ENCODE data around the gene POMT2. TPM values are rescaled to one million over a fixed set of nuclear protein-coding genes. Genes with fewer than 3 reads are reported as not detected.
"Not testable (repeated sequence)": the region's sequence is repeated elsewhere in the genome, so short reads cannot be mapped to it uniquely, and the experiment has no call there.

POMT2 gene
- total RNA-seq, 2 experiments from 2014 or later: 11.9 to 13.8 TPM

DNA sequence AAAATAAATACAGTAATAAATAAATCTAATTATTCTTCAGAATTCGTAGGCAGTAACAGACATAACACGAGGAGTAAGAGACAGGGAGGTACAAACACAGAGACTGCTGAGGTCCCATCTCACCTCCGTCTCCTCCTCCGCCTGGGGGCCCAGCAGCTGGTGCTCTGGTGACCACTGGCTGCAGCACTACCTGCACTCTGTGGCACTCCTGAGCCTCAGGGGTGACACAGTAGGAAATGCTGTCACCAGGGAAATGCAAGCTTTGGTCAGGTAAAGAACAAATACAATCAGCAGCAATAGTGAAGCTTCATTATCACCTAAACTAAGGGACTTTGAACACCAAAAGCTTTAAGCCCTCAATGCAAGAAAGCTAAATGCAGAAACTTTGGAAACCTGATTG lies 19.7 kb upstream of the POMT2 start:
- Mint-ChIP-seq H3K36me3 (ENCODE audit: low read depth) (peaks cover 26% of the 10 kb centered on the region), H3K27ac (no peak overlapping the region), H3K4me1 (peaks cover 5% of the 10 kb centered on the region), H3K27me3 (no peaks in the 10 kb centered on the region), H3K9me3 (no peaks in the 10 kb centered on the region), H3K4me3 (no peak overlapping the region)
- ChIA-PET CTCF (no interaction called here), POLR2A (no interaction called here)
- no peak for DNase-seq

DNA sequence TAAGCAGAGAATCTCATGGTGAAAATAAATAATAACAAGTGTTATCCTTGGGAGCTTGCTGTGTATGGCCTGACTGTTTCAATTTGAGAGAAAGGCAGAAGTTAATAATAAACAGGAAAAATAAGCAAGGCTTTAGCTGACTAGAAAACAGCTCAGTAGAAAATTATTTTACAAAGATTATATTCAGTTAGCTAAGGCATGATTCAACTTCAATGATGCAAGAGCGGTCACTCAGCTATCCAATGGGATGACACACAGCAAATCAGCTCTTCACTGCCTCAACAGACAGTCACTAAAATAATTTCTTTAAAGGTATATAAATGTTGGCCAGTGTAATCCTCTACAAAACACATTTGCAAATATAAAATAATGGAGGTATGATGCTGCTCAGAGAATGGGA lies 18.7 kb upstream of the POMT2 start:
- Mint-ChIP-seq H3K36me3 (ENCODE audit: low read depth) (peaks cover 26% of the 10 kb centered on the region), H3K9me3 (no peaks in the 10 kb centered on the region), H3K4me3 (no peak overlapping the region), H3K27ac (no peak overlapping the region), H3K4me1 (peaks cover 5% of the 10 kb centered on the region), H3K27me3 (no peaks in the 10 kb centered on the region)
- ChIA-PET CTCF (interaction anchor here (0.8 to 1.1 kb wide), 2 partner anchors 8 to 42 kb away, joined by 3 read pairs; no protein-coding TSS in a partner anchor), POLR2A (no interaction called here)
- no peak for DNase-seq

DNA sequence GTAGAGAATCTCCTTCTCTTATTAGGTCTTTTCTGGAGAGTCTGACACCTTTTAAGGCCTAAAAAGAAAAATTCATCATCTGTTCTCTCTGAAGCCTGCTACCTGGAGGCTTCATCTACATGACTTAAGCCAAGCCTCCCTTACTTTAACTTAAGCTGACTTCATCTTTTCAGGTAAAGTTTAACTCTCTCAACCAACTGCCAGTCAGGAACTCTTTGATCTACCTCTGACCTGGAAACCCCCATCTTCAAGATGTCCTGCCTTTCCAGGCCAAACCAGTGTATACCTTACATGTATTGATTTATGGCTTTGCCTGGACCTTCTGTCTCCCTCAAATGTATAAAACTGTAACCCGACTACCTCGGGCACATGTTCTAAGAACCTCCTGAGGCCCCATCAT lies 17.6 kb upstream of the POMT2 start:
- Mint-ChIP-seq H3K4me1 (peaks cover 5% of the 10 kb centered on the region), H3K27me3 (no peaks in the 10 kb centered on the region), H3K4me3 (no peak overlapping the region), H3K27ac (no peak overlapping the region), H3K9me3 (no peaks in the 10 kb centered on the region), H3K36me3 (ENCODE audit: low read depth) (peaks cover 24% of the 10 kb centered on the region)
- POLR2A ChIA-PET: no interaction called here
- CTCF ChIA-PET: no interaction called here
- no peak for DNase-seq

DNA sequence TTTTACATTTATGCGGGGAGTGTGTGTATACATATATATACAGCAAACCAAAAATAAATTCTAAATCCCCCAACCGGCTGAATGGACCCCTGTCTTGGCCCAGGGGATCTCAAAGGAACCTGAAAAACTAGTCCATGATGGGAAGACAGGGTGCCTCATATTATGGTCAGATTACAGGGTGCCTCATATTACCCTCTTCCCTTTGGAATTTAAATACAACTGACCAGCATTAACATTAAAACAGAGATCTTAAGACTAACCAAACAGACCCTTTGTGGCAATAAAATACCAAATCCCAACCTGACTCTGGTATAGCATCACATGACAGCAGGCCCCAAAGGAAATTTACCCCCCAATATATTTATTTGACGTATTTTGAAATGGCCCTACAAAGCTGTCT lies 17.2 kb upstream of the POMT2 start:
- Mint-ChIP-seq H3K36me3 (ENCODE audit: low read depth) (peaks cover 22% of the 10 kb centered on the region), H3K27ac (no peak overlapping the region), H3K27me3 (no peaks in the 10 kb centered on the region), H3K4me3 (no peak overlapping the region), H3K9me3 (no peaks in the 10 kb centered on the region), H3K4me1 (peaks cover 5% of the 10 kb centered on the region)
- no peak for DNase-seq
- POLR2A ChIA-PET: no interaction called here
- CTCF ChIA-PET: no interaction called here

DNA sequence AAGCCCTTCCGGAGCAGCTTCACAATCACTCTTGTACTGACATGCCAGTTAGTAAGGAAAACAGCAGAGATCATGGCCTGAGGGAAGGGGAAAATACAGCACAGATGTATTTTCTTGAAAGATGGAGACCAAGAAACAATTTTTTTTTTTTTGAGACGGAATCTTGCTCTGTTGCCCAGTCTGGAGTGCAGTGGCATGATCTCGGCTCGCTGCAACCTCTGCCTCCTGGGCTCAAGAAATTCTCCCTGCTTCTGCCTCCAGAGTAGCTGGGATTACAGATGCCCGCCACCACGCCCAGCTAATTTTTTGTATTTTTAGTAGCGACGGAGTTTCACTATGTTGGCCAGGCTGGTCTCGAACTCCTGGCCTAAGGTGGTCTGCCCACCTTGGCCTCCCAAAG lies 16.6 kb upstream of the POMT2 start:
- H3K4me1 Mint-ChIP-seq, H3K4me3 Mint-ChIP-seq, H3K27me3 Mint-ChIP-seq, H3K9me3 Mint-ChIP-seq, H3K27ac Mint-ChIP-seq, DNase-seq: not testable (repeated sequence)
- peaks cover 22% of the 10 kb centered on the region for H3K36me3 Mint-ChIP-seq (ENCODE audit: low read depth)
- POLR2A ChIA-PET: interaction anchor here (0.6 kb wide), 1 partner anchor 645 kb away, joined by 11 read pairs; no protein-coding TSS in a partner anchor
- CTCF ChIA-PET: interaction anchor here (1.9 kb wide), 1 partner anchor 22 kb away, joined by 6 read pairs; no protein-coding TSS in a partner anchor

DNA sequence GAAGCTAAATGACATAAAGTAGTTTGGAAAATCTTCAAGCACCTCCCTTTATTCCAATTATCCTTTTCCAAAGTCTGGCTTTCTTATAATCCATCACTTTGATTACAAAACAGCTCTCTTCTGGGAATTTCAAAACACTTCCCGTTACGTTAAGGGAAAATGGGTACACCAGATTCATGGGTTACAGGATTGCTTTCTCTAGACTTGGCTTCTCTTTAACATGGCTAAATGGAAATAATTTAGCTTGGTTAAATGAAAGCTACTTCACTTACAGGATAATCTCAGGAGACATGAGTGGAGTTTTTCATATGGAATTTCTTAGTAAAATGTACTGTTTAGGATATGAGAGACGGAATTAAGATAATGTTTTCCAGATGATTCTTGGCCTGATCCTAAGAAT lies 14.9 kb upstream of the POMT2 start:
- no peak overlapping the region for H3K4me3 Mint-ChIP-seq
- POLR2A ChIA-PET: no interaction called here

DNA sequence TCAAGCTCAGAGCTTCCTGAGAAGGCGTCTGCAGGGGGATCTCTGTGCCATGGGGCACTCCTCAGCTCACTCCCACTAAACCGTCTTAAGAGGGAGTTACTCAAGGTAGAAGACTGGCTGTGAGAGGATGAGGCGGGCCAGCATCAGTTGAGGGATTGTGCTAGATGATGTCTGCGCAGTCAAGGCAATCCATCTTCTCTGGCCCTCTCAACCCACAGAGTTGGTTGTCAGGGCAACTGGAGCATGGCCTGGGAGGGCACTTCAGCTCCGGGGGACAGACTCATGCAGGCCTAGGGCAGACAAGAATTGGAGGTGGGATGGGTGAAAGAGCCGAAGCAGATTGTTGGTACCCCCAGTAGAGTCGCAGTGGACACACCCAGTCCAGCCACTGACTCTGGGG lies 9.2 kb upstream of the POMT2 start:
- H3K9me3 Mint-ChIP-seq: no peaks in the 10 kb centered on the region
- H3K4me3 Mint-ChIP-seq: no peak overlapping the region
- no peaks in the 10 kb centered on the region for H3K27me3 Mint-ChIP-seq
- ChIA-PET POLR2A (interaction anchor here (0.9 kb wide), 1 partner anchor 8 kb away, joined by 3 read pairs; no protein-coding TSS in a partner anchor), CTCF (interaction anchor here (1.0 to 1.1 kb wide), 2 partner anchors 9 to 14 kb away, joined by 4 to 5 read pairs; partner anchors contain the start of genes GSTZ1 and POMT2)
- H3K27ac Mint-ChIP-seq: no peak overlapping the region
- no peaks in the 10 kb centered on the region for H3K36me3 Mint-ChIP-seq (ENCODE audit: low read depth)
- H3K4me1 Mint-ChIP-seq: no peaks in the 10 kb centered on the region
- DNase-seq: no peak

More for the DNA sequence above, 14.9 kb upstream of the POMT2 start:
- CTCF ChIA-PET: interaction anchor here (0.6 to 2.1 kb wide), 3 partner anchors 10 to 35 kb away, joined by 3 to 6 read pairs (median 5); no protein-coding TSS in a partner anchor
- no peaks in the 10 kb centered on the region for H3K9me3 Mint-ChIP-seq
- no peak overlapping the region for H3K27ac Mint-ChIP-seq
- H3K27me3 Mint-ChIP-seq: no peaks in the 10 kb centered on the region
- H3K4me1 Mint-ChIP-seq: peaks cover 5% of the 10 kb centered on the region
- DNase-seq: no peak
- peaks cover 10% of the 10 kb centered on the region for H3K36me3 Mint-ChIP-seq (ENCODE audit: low read depth)

DNA sequence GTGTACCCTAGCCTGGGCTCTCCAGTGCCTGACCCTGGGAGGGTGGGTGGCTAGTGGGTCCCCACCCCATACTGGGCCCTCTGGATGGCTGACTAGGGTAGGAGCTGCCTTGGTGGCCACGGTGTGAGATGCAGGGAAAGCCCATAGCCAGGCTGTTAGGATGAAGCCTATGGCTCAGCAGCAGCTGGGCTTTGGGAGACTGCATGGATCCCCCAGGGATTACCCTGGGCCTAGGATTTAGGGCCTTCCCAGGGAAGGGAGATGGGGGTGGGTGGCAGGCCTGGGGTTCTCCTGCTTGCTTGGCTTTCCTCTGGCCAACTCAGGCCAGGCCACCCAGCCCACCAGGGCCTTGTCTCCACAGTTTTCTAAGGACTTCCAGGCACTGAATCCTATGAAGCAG lies 6.4 kb upstream of the POMT2 start:
- no peak for DNase-seq
- H3K4me1 Mint-ChIP-seq: peaks cover 8% of the 10 kb centered on the region
- no peaks in the 10 kb centered on the region for H3K36me3 Mint-ChIP-seq (ENCODE audit: low read depth)
- ChIA-PET CTCF (no interaction called here), POLR2A (no interaction called here)
- no peak overlapping the region for H3K27ac Mint-ChIP-seq
- no peak overlapping the region for H3K4me3 Mint-ChIP-seq
- H3K27me3 Mint-ChIP-seq: no peaks in the 10 kb centered on the region
- no peaks in the 10 kb centered on the region for H3K9me3 Mint-ChIP-seq

DNA sequence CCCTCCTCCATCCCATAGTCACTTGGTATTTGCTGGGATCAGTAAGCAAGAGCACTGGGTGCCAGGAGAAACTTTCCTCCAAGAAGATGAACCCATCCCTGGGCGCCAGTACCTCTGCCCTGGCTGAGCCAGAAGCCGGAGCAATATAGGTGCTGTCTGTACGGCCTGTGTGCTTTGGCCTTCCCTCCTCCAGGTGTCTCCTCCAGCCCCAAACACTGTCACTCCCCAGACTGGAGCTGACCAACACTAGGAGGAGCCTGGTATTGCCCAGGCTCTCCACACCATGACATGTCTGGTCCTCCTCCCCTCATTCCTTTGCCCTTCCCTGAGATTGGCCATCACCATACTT lies 5.0 kb upstream of the POMT2 start:
- no peaks in the 10 kb centered on the region for H3K36me3 Mint-ChIP-seq (ENCODE audit: low read depth)
- no peaks in the 10 kb centered on the region for H3K9me3 Mint-ChIP-seq
- H3K27ac Mint-ChIP-seq: peak overlapping the region; percentile 36
- no peak overlapping the region for H3K4me3 Mint-ChIP-seq
- no peaks in the 10 kb centered on the region for H3K27me3 Mint-ChIP-seq
- POLR2A ChIA-PET: no interaction called here
- peaks cover 13% of the 10 kb centered on the region for H3K4me1 Mint-ChIP-seq
- no peak for DNase-seq
- CTCF ChIA-PET: interaction anchor here (1.4 to 2.0 kb wide), 2 partner anchors 10 to 32 kb away, joined by 3 to 5 read pairs; no protein-coding TSS in a partner anchor

DNA sequence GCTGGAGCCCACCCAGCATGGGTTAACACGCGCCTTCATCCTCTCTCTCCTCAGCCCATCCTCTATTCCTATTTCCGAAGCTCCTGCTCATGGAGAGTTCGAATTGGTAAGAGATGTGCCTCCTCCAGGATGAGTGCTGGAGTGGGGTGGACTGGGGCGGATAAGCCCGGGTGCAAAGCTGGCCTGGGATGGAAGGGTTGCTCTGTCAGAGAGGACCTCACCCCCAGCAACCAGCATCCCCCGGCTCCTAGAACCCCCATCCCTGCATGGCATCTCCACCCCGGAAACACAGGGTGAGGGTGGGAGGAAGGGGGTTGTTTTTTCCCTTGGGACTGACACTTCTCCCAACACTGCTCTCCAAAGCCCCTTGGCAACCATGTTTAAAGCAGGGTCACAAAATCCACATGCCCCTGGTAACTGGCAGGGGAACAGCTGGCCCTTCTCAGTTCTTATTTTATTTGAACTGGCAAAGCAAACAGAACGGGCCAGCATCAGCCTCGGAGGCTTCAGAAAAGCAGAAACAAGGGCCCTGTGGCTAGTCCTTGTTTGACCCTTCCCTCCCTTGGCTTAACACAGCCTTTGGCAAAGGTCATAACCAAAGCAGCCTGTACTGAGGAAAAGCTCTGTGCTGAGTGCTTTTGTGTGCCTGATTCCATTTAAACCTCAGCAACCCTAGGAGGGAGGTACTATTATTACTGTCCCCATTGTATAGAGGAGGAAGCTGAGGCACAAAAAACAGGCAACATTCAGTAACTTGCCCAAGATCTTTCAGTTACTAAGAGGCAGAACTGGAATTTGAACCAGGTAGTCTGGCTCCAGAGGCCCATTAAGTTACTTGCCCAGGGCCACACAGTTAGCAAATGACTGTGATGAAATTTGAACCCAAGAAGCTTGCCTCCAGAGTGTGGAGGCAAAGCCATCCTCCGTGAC lies 4.4 kb upstream of the POMT2 start:
- ChIA-PET POLR2A (no interaction called here), CTCF (interaction anchor here (0.8 to 2.0 kb wide), 5 partner anchors 9 to 32 kb away, joined by 3 to 5 read pairs (median 4); no protein-coding TSS in a partner anchor)
- H3K9me3 Mint-ChIP-seq: no peaks in the 10 kb centered on the region
- DNase-seq: no peak
- H3K4me3 Mint-ChIP-seq: no peak overlapping the region
- peak overlapping the region; percentile 36 for H3K27ac Mint-ChIP-seq
- no peaks in the 10 kb centered on the region for H3K36me3 Mint-ChIP-seq (ENCODE audit: low read depth)
- H3K27me3 Mint-ChIP-seq: no peaks in the 10 kb centered on the region
- peaks cover 14% of the 10 kb centered on the region for H3K4me1 Mint-ChIP-seq

DNA sequence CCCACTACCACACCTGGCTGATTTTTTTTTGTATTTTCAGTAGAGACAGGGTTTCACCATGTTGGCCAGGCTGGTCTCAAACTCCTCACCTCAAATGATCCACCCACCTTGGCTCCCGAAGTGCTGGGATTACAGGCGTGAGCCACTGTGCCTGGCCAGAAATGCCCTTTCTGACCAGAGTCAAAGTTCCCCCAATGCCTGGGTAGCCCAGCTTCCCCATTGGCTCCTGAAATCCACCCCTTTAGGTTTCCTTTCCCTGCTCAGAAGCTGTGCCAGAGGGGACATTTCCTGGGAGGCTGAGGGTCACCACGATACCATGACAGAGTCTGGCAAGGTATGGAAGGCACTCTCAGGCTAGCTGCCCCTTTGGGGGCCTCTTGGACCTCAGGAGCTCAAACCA lies 3.6 kb upstream of the POMT2 start:
- ChIA-PET POLR2A (no interaction called here), CTCF (interaction anchor here (0.8 to 1.3 kb wide), 3 partner anchors 8 to 20 kb away, joined by 3 to 4 read pairs (median 4); no protein-coding TSS in a partner anchor)
- no peaks in the 10 kb centered on the region for H3K36me3 Mint-ChIP-seq (ENCODE audit: low read depth)
- H3K9me3 Mint-ChIP-seq: no peaks in the 10 kb centered on the region
- H3K27ac Mint-ChIP-seq: no peak overlapping the region
- no peaks in the 10 kb centered on the region for H3K27me3 Mint-ChIP-seq
- DNase-seq: no peak
- no peak overlapping the region for H3K4me3 Mint-ChIP-seq
- H3K4me1 Mint-ChIP-seq: peaks cover 22% of the 10 kb centered on the region

DNA sequence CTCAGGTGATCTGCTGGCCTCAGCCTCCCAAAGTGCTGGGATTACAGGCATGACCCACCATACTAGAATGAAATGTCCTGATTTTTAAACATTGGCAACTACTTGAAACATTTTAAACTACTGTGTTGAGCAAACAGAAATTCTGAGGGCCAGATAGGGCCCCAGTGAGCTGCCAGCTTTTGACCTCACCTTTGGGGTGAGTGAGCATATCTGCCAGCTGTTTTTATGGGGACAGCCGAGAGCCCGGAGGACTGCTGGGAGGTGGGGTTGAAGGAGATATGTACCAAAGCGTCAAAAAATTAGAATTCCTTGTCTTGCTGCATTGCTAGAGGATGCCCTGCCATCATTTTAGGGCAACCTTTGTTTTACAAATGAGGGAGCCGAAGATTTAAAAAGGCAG lies 2.9 kb upstream of the POMT2 start:
- Mint-ChIP-seq H3K36me3 (ENCODE audit: low read depth) (no peaks in the 10 kb centered on the region), H3K9me3 (no peaks in the 10 kb centered on the region), H3K27ac (no peak overlapping the region), H3K4me1 (peaks cover 26% of the 10 kb centered on the region), H3K27me3 (no peaks in the 10 kb centered on the region), H3K4me3 (no peak overlapping the region)
- ChIA-PET CTCF (interaction anchor here (1.3 kb wide), 1 partner anchor 20 kb away, joined by 3 read pairs; no protein-coding TSS in a partner anchor), POLR2A (no interaction called here)
- no peak for DNase-seq

DNA sequence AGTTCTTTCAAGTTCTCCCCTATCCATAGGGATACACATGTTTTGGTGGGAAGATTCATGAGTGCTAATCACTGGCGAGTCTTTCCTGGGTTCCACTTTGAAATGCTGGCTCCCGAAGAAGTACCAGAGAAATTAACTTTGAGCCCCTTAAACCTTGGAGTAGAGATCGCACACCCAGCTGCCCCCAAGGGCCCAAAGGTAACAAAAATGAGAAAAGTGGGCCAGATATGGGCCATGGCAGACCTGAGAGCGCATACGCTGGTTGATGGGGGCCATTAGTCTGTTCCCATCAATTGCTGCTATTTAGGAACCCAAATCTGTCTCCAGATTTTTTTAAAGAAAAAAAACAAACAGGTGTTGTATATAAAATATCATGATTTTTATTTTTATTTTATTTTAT lies 2.3 kb upstream of the POMT2 start:
- Mint-ChIP-seq H3K9me3 (no peaks in the 10 kb centered on the region), H3K36me3 (ENCODE audit: low read depth) (no peaks in the 10 kb centered on the region), H3K27ac (no peak overlapping the region), H3K4me1 (peaks cover 26% of the 10 kb centered on the region), H3K27me3 (no peaks in the 10 kb centered on the region), H3K4me3 (no peak overlapping the region)
- DNase-seq: no peak
- CTCF ChIA-PET: no interaction called here
- POLR2A ChIA-PET: no interaction called here
